ENCODE measurements around the gene SPOCK1.

SPOCK1 gene

DNA sequence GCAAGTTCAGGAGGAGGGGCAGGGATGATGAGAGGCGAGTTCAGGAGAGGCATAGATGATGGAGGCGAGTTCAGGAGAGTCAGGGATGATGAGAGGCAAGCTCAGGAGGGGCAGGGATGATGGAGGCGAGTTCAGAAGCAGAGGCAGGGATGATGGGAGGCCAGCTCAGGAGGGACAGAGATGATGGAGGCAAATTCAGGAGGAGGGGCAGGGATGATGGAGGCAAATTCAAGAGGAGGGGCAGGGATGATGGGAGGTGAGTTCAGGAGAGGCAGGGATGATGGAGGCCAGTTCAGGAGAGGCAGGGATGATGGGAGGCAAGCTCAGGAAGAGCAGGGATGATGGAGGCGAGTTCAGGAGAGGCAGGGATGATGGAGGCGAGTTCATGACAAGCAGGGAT is 17.8 kb upstream of the SPOCK1 start:
- TF ChIP-seq FOXP2 (optimal IDR thresholded peaks at IDR 0.05; ENCODE audit: borderline replicate concordance, extremely low read depth, extremely low read length, insufficient read depth): no peak
- TF ChIP-seq TAF1 (IDR thresholded peaks at IDR 0.05; ENCODE audit: borderline replicate concordance, insufficient read depth, low read length): no peak
- TF ChIP-seq REST (IDR thresholded peaks at IDR 0.05; ENCODE audit: insufficient read depth in 1 of 2, low read depth in 2 of 2, low read length in 2 of 2): no peak
- no peak for TF ChIP-seq POLR2AphosphoS5 (IDR thresholded peaks at IDR 0.05; ENCODE audit: low read depth, low read length)
- TF ChIP-seq SIN3A (IDR thresholded peaks at IDR 0.05; ENCODE audit: borderline replicate concordance, insufficient read depth, low read length): no peak

- no peak for TF ChIP-seq POLR2AphosphoS5 (IDR thresholded peaks at IDR 0.05; ENCODE audit: low read depth, low read length)
- no peak for TF ChIP-seq SIN3A (IDR thresholded peaks at IDR 0.05; ENCODE audit: borderline replicate concordance, insufficient read depth, low read length)
- TF ChIP-seq FOXP2 (optimal IDR thresholded peaks at IDR 0.05; ENCODE audit: borderline replicate concordance, extremely low read depth, extremely low read length, insufficient read depth): no peak
- no peak for TF ChIP-seq TAF1 (IDR thresholded peaks at IDR 0.05; ENCODE audit: borderline replicate concordance, insufficient read depth, low read length)
- TF ChIP-seq REST (IDR thresholded peaks at IDR 0.05; ENCODE audit: insufficient read depth in 1 of 2, low read depth in 2 of 2, low read length in 2 of 2): no peak
Measured at GRCh38 chr5:137516251-137516797, 17.2 kb upstream of the SPOCK1 start.

GRCh38 chr5:137515238-137515637 is 16.1 kb upstream of the SPOCK1 start:
- TF ChIP-seq TAF1 (IDR thresholded peaks at IDR 0.05; ENCODE audit: borderline replicate concordance, insufficient read depth, low read length) (no peak), REST (IDR thresholded peaks at IDR 0.05; ENCODE audit: insufficient read depth in 1 of 2, low read depth in 2 of 2, low read length in 2 of 2) (no peak), FOXP2 (optimal IDR thresholded peaks at IDR 0.05; ENCODE audit: borderline replicate concordance, extremely low read depth, extremely low read length, insufficient read depth) (no peak), SIN3A (IDR thresholded peaks at IDR 0.05; ENCODE audit: borderline replicate concordance, insufficient read depth, low read length) (no peak), POLR2AphosphoS5 (IDR thresholded peaks at IDR 0.05; ENCODE audit: low read depth, low read length) (no peak)

DNA sequence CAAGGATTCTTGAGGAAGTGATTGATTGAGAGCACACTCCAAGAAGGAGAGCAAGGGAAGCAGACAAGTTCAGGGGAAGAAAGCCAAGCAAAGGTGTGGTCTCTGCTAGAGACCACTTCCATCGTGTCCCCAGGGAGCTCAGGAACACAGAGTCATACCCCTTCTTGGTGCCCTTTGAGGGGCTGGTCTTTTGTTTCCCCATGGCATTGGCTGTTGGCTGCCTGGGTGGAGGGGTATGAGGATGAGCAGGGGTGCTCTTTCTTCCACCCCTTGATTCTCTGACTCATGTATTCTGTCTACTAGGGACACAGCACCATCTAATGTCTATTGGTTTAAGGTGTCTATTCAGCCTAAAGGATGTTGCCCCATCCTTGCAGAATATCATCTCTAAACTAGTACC is 11.5 kb upstream of the SPOCK1 start:
- TF ChIP-seq FOXP2 (optimal IDR thresholded peaks at IDR 0.05; ENCODE audit: borderline replicate concordance, extremely low read depth, extremely low read length, insufficient read depth) (no peak), SIN3A (IDR thresholded peaks at IDR 0.05; ENCODE audit: borderline replicate concordance, insufficient read depth, low read length) (no peak)

DNA sequence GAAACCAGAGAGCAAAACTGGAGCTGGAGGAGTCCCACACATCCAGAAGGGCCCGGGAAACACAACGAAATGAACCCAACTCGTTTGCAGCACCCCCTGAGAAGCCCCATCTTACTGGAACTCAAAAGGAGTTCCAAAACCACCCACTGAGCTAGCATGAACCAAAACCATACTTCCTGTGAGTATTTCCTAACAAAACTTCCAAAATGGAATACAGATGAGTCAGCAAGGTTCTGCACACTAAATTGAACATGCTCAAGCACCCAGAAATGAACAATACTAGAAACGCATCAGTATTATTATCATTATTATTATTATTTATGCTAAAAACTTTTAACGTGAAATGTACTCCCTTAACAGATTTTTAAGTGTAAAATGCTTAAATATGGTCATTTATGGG is 8.0 kb upstream of the SPOCK1 start:
- TF ChIP-seq TAF1 (IDR thresholded peaks at IDR 0.05; ENCODE audit: borderline replicate concordance, insufficient read depth, low read length) (no peak), REST (IDR thresholded peaks at IDR 0.05; ENCODE audit: insufficient read depth in 1 of 2, low read depth in 2 of 2, low read length in 2 of 2) (no peak), FOXP2 (optimal IDR thresholded peaks at IDR 0.05; ENCODE audit: borderline replicate concordance, extremely low read depth, extremely low read length, insufficient read depth) (no peak), SIN3A (IDR thresholded peaks at IDR 0.05; ENCODE audit: borderline replicate concordance, insufficient read depth, low read length) (no peak), POLR2AphosphoS5 (IDR thresholded peaks at IDR 0.05; ENCODE audit: low read depth, low read length) (no peak)
